HCEC 1CT (cell line): Measurements from ENCODE around the gene HDLBP.
A peak's percentile ranks its signal among the peaks of the same experiment; 100 is the strongest.
"Not testable (repeated sequence)": the region's sequence is repeated elsewhere in the genome, so short reads cannot be mapped to it uniquely, and the experiment has no call there.

Experiments used
- DNase-seq: peaks from one replicate; pipeline ENCODE4 v3.0.0-alpha.2; 2017

The HDLBP gene

DNA sequence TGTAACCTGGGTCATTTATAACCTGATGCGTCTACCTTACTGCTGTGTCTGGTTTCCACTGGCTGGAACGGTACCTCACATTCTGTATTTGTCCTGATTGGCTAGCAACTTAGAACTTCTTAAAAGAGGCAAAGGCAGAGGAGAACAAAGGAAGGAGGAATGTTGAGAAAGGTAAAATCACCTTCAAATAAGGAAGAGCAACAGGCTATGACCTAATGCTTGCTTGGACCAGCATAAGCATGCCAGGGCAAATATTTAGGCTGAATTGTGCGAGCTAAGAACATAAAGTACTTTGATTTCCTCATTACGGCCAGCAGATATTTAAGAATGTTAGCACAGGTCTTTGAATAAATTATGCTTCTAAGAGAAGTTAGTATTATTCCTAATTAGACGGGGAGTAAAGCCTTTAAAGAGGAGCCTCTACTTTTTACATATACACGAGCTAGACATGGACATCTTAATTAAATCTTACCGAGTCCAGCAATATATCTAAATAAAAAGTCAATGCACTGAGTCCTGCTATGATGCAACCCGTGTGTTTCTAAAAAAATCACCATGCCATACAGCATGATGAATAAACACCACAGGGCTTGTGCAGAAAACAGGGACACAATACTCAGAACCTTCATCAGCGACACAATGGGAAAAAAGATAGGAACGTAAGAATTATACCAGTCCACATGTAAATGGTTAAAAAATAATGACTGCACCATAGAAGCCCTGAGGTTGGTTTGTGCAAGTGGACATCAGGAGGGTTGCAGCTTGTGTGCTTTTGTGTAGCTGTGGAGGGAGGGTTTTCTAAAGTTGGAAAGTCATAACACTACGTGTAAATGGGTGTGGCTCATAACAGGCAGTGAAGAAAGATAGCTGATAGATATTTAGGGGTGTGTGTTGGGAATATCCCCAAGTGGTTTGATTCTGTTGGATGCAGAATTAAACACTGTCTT lies 14.5 kb upstream of the HDLBP start:
- no peak for DNase-seq

DNA sequence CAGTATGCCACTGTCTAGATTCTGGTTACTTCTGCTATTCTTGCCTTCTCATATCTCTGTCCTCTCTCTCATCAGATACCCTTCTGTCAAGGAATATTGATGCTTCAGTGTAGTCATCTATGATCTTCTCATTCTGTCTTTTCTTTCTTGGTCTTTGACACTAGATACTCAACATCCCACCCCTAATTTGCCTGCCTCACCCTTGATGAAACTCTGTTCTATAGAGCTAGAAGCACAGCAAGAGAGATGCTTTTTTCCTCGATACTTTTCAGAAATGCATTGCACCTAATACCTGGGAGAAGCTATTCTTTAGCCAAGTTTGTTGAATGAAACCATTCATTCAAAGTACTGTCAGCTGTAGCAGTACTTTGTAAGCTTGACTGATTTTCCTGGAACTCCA lies 9.8 kb upstream of the HDLBP start:
- no peak for DNase-seq

DNA sequence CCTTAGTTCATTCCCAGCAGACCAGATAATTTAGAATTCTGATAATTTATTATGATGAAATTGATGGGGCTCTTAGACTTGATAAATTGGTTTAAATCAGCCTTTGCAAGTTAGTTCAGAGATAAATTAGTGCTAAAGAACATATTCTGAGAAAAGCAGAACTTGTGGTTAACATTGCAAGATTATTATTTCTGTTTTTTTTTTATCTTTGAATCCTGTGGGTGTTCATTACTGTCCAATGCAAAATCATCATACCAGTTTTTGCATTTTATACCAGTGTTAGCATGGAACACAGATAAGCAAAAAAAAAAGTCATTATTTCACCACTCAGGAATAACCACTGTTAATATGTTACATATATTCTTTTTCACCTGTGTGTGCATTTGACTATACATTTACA lies 9.3 kb upstream of the HDLBP start:
- DNase-seq: no peak

DNA sequence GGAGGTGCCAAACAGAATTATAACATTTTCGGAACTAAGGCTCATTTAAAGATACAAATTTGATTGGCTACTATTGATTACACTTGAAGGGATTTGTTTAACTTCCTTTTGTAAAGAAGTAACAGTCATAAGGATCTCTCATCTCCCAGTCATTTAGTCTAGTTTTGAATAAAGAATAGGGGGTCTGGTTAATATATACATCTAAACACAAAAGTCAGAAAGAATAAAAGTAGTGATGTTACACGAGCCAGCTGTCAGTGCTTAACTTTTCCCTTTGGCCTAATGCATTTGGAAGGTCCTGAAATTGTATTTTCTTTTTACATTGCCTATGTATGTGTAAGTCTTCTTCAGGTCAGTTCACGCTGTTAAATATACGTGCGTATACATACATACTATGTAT lies 8.3 kb upstream of the HDLBP start:
- no peak for DNase-seq

DNA sequence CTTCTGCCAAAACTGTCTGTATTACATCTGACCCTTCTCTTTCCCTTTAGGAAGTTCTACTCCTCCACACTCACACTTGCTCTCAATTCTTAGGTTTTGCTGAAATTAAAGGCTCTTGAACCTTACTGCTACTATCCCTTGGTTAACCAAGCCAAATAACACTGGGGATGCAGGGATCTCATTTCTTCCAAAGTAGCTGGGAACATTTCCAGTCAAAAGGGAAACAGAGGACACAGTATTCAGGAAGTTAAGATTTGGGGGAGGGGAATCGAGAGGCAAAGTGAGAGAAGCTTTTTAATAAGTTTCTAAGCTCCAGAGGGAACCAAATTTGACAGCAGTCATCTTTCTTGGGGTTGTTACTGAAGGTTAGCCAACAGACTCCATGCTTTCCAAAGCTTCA lies 6.4 kb upstream of the HDLBP start:
- no peak for DNase-seq

DNA sequence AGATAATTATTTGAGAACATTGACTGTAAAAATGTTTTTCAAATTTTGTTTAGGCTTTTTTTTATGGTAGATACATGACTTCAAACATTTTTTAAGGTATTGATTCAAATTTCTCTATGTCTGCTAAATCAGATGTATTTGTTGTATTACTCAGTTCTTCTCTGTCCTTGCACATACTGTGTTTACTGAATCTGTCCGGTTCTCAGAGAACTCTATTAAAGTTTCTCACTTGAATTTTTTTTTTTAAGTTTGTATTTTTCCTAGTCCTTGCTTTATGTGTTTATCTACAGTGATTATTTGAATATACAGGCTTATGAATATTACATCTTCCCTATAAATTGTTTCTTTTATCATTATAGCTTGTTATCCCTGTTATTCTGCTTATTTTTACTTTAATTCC lies 5.6 kb upstream of the HDLBP start:
- DNase-seq: no peak

DNA sequence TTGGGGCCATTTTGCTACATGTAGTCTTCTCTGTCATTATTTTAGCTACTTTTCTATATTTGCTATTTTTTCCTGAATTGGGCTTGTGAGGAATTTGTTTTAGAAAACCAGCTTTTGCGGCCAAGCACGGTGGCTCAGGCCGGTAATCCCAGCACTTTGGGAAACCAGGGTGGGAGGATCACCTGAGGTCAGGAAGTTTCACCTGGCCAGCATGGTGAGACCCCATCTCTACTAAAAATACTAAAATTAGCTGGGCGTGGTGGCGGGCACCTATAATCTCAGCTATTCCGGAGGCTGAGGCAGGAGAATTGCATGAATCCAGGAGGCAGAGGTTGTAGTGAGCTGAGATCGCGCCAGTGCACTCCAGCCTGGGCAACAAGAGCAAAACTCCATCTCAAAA lies 4.9 kb upstream of the HDLBP start:
- DNase-seq: no peak

DNA sequence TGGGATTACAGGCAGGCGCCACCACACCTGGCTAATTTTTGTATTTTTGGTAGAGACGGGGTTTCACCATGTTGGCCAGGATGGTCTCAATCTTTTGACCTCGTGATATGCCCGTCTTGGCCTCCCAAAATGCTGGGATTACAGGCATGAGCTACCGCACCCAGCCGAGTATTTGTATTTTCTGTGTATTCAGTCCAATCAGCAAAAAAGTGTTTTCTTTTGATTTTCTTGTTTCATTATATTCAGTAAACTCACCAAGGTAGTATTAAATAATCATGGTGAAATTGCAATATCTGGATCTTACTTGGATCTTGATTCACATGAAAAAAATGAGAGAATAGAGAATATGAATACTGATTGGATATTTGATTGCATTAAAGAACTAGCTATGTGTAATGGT lies 3.4 kb upstream of the HDLBP start:
- not testable (repeated sequence) for DNase-seq

DNA sequence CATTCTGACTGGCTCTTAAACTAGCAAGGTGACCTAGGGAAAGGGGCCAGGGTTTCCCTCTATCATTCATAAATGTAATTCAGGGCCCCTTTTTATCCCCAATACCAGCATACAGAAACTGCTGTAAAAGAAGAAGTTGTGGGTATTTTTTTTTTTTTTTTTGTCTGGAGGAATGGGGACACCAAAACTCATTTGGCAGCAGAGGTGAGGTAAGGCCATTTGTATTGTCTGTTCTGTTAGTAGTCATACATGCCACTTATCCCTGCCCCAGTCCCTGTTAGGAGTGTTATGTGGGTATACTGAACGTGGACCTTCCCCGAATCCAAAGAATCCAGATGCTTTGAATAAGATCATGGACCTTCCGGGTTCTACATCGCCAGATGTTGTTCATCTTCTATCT lies 1.9 kb upstream of the HDLBP start:
- DNase-seq: no peak

DNA sequence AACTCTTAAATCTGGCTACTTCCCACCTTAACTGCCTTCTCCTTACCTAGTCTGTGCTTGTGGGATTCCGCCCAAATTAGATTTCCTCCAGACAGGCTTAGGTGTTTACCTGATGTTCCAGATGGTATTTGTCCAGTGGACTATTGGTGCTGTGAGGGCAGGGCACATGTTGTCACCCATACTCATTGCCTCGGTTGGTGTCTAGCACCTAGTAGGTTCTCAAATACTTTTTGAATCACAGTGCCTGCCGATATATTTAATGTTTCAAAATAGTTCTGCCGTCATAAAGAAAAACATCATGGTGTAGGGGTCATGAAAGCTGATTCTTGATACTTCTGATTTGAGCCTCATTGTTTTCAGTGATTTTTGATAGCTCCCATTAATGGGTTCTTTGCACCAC lies 1.4 kb upstream of the HDLBP start:
- DNase-seq: no peak

DNA sequence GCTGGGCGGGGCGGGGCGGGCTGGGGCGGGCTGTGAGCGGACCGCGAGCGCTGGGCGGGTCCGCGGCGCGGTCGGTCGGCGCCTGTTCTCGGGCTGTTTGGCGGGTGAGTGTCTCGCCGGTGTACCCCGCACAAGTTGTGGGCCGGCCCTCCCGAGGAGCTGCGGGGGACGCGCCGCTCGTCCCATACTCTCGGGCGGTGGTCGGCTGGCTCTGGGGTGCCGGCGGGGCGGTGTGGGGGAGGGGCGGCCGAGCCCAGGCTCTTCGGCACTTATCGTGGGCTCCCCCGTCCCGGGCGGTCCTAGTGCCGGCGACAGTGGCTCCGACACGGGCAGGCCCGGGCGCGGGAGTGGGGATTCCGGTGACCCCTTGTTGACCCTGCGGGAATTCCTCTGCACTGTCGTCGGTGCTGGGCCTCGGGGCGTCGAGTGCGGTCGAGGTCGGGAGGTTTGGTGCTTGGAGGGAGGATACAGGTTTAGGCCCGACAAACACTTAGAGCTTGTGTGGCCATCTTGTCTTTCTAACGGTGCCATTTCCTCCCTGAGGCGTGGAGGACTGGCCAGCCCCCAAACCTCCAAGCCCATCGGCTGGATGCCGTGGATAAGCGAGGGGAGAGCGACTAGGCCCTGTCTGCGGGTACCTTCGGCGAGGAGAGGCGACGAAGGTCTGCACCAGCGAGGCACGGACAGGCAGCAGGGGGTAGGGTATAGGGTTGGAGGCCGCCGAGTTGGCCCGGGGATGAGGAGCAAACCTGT lies 583 bp upstream of the HDLBP start, which contains the start of gene SEPTIN2:
SEPTIN2 (plus strand) TSS at position 47 of the 753 bp plus-strand sequence. CDS start 8,308 bp downstream, outside the sequence.
- DNase-seq: peak; percentile 63

DNA sequence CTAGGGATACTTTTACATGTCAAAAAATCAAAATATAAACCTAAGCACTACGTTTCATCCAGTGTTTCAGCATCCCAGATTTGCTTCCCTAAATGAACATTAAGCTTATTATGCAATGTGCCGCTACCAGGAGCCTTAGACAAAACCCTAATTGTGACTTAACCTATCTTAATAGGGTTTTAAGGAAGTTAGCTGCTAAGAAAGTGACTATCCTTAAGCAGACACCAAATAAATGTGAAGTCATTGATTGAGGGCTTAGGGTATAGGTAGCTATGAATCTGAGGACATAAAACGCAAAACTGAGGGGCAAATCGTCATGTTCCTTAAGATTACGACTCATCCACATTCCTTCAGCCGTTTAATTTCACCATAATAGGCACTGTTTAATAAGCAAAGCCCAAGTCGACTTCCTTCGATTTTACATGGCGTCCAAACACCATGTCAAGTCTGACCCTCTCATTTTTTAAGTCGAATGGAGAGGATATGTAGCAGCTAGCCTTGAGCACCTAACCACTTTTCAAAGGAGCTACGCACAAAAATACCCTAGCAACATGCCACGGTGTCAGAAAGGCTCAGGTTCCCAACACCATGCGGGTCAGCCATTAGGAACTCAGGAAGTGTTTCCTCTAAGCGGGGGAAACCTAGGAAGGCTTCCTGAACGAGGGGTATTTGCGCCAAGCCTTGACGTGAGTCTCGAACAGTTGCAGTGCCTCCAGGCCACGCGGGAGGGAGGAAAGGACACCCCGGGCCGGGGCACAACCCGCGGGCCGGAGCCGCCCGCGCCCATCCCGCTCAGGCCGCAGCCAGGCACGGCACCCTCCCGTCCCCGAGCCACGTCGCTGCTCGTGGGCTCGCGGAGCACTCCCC lies 1.0 kb downstream of the HDLBP start:
- peak; percentile 69 for DNase-seq

DNA sequence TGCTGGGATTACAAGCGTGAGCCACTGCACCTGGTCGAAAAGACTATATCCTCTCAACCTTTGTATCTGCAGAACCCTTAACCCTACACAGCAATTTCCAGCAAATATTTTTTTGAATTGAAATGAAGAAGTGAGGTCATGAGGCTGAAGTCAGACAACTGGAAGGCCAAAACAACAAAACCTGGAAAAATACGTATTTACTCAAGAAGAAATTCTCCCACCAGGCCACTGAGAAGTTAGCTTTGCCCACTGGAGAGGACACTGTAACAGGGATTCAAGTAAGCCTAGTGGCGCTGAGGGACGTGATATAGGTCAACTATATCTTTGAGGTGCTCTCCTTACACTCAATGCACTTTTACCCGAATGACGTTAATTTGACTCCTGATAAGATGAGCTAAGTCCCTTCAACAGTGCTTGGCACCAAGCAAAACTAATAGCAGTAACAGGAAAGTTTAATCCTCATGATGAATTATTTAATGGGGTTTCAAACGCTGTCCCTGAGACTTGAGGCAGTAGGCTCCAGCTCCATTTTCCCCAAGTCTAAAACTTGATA lies 1.9 kb downstream of the HDLBP start:
- no peak for DNase-seq

DNA sequence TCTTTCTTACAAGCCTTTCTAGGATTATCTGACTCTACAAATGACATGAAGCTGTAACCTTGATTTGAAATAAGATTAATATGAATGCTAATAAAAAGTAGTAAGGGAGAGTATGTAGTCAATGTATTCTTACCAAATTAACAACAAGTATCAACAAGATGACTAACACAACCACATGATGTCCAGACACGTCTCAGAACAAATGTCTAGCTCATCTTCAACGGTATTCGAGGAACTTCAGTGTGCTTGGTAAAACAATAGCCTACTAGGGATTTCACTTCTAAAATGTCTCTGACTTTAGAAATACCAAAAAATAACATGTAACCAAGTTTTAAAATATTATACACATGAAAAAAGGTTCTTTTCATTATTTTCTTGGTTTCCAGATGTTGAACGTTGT lies 3.4 kb downstream of the HDLBP start:
- peak; percentile 65 for DNase-seq

DNA sequence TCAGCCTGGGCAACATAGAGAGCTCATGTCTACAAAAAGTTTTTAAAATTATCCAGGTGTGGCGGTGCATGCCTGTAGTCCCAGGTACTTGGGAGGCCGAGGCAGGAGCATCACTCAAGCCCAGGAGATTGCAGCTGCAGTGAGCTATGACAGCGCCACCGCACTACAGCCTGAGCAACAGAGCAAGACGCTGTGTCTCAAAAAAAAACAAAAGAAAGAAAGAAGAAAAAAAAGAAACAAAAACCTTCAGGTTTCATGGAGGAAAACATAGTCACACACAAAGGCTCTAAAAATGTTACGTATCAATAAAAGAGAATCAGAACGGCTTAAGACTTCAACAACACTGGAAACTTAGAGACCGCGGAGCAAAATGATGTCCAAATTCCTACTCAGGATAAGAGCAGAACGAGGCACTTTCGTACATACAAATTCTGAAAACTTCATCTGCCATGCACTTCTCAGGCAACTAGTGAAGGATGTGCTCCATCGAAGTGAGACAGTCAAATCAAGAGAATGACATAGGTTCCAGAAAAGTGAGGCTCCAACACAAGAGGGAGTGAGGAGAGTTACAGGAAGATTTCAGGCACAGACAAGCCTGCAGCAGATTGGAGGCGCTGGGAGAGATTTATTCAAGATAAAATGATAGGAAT lies 4.4 kb downstream of the HDLBP start:
- DNase-seq: no peak

DNA sequence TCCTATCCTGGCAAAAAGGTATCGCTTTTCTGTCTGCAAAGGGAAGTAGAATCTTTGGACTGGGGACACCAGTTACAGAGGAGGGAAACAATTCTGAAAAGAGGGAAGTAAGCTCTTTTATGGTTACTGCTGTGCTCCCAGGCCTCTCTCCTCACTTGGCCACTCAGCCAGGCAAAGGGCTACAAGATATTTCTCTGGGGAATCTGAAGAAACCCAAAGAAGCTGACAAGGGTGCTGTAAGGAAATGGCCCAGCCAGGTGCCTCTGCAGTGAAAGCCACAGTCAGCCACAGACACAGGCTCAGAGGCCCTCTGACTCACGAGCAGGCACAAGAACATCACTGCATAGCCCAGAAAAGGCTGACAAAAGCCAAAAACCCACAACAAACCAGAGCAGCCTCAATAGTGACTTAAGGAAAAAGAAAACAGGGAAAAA lies 5.8 kb downstream of the HDLBP start:
- DNase-seq: peak; percentile 43

DNA sequence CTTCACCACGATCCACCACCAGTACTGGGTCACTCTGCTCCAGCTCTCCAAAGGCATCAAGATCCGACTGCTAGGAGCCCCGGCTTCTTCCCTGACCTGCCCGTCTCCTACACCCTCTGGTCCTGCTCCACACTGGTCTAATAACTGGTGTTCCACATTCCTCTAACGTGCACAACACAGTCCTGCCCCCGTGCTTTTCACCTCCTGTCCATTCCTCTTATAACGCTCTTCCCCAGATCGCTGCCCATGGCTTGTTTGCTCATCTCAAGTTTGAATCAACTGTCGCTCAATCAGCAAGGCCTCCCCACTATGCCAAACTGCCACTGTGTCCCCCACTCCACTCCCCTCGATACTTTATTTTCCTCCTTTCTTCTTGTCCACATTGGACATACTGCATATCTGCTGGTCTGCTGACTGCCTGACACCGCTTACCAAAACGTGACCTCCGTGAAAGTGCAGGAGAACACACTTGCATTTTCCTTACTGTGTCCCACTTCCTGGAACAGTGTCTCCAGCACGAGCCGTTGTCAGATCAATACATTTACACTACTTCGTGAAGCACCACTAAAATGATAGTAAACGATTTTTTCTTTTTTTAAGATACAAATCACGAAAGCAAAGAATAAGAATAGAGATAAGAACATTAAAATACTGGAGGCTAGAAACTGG lies 6.5 kb downstream of the HDLBP start:
- no peak for DNase-seq

DNA sequence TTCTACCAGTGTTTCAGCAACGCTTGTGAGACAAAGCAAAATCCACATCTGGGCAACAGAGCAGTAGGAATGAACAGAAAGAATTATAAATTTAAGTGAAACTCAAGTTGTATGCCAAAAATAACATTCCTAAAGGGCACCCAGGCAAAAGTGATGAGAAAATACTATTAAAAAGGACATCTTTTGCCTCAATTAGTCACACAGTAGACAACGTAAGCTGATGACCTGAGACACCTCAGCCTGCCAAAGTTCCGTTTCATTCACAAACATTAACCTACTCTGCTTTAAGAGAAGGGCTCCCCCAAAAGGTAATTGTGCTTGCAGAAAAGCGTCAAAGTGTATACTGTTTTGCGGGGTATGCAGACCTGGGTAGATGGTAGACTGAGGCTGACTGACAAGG lies 7.2 kb downstream of the HDLBP start:
- no peak for DNase-seq

DNA sequence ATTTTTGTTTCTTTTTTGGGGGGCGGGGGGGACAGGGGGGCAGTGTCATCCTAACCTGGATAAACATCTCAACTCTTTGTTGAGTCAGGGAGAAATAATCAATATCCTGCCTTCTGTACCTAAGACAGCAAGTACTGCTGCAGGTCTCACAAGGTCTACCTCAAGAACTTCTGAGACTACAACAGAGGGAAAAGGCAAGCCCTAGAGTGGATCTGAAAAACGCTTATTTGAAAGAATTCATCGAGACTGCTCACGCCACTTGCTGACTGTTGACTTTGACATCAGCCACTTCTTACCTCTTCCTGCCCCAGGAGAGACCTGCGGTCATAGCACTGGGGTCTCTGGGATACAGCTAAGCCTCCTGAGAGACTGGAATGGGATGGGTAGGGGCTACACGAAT lies 8.4 kb downstream of the HDLBP start:
- no peak for DNase-seq

DNA sequence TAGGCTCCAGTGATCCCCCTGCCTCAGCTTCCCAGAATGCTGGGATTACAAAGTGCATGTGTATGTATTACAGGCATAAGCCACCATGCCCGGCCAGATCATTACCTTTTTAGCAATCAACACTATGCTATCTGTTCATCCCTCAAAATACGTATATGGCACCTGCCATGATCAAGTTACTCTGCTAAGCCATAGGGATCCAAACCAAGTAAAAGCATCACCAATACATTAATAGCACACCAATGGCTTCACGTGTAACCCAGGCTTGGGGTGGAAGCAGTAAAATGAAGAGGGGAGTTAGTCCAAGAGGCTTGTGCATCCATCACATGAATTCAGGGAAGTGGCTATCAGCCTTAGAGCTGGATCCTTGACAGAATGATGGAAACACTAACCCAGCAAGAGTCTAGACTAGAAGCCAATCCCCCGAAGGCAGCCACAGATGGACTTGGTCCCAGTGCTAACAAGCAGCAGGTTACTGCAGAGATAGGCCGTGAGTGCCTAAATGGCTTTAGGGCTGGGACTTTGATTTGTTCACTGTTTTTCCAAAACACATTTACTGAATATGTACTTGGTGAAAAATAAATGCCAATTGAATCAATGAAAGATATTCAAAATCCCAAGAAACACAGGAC lies 11.3 kb downstream of the HDLBP start:
- DNase-seq: no peak
